ENCODE measurements around the gene PPM1H.

GRCh38 chr12:62806244-62806836 lies 128.6 kb downstream of the PPM1H start:
- no peak for TF ChIP-seq CTCF (IDR thresholded peaks at IDR 0.05)
- TF ChIP-seq POLR2A (IDR thresholded peaks at IDR 0.05), result no peak

Measured in heart left ventricle (tissue), 13 donors.